Pancreas (tissue), 10 donors: ENCODE data around the gene TACR2. TPM values are rescaled to one million over a fixed set of nuclear protein-coding genes. Genes with fewer than 3 reads are reported as not detected.

Experiments used
- ATAC-seq, 4 donors: fragments of 200-7000 bp; cut with Tn5 transposase; one replicate each; pipeline versions ENCODE4 v1.8.0 to v1.9.1; 2020; ENCODE audit warnings: mild to moderate bottlenecking in 4 of 4, moderate library complexity in 4 of 4
- DNase-seq, 6 donors: peaks; one replicate each; pipeline ENCODE4 v3.0.0-alpha.2; 2020
- FAIRE-seq: peaks from 2 replicates; lab custom pipeline; 2012; peaks lifted over from hg19 to GRCh38; lab: Jason Lieb, UNC
- H3K27ac ChIP-seq, 4 donors: fragments of 200-600 bp; sonication (generic); 1 replicate in 3 of 4; 2 replicates in 1 of 4; pipeline versions ENCODE4 v1.5.0 to v1.8.0; 2020
- H3K27me3 ChIP-seq, 4 donors: fragments of 200-600 bp; one replicate each; pipeline ENCODE4 v1.8.0; 2021
- H3K36me3 ChIP-seq, 3 donors: fragments of 200-600 bp; sonication (generic) in 1 of 3; one replicate each; pipeline versions ENCODE4 v1.5.0 to v1.8.0; 2020 to 2021
- H3K4me1 ChIP-seq, 3 donors: fragments of 200-600 bp; one replicate each; pipeline ENCODE4 v1.8.0; 2021
- H3K4me3 ChIP-seq, 4 donors: fragments of 200-600 bp; sonication (generic) in 2 of 4; one replicate each; pipeline versions ENCODE4 v1.5.0 to v1.8.0; 2020 to 2021
- H3K9me3 ChIP-seq, 4 donors: fragments of 200-600 bp; one replicate each; pipeline ENCODE4 v1.8.0; 2021
- CTCF ChIP-seq, 4 donors: fragments of 200-600 bp; sonication (generic) in 3 of 4; IDR thresholded peaks; one replicate each; pipeline versions ENCODE4 v1.5.0 to v1.8.0; 2021; ENCODE audit warnings: antibody characterized with exemption in 4 of 4
- WGBS, 2 donors: extraction: QIAGEN DNeasy Blood & Tissue Kit; methylation state at CpG; one replicate each; pipeline ENCODE4 v1.1.7; 2013; 5-methylcytosine and 5-hydroxymethylcytosine counted together
- intact Hi-C, 3 donors: fragments of 100-400 bp; cut with DNase I; formaldehyde crosslinking; loops; one replicate each; pipeline versions ENCODE4 v1.11.1 to v1.14.2; 2022
- polyA plus RNA-seq, 2 donors: library from polyadenylated mRNA; stranded (reverse); fragments of 200-250 nt; gene quantifications; one replicate each; pipeline ENCODE4 v1.2.3, GENCODE V29; 2013
- total RNA-seq, 6 donors: library from RNA; stranded (reverse); fragmentation: NEBNext Ultra II Directional in 4 of 6; extraction: Animal tissue kit (Norgen Biotek cat#: 25700) in 4 of 6; gene quantifications; one replicate each; pipeline versions ENCODE4 v1.2.1 to v1.2.4, GENCODE V29; 2021 to 2023
- donor health status: healthy with polysubstance abuse.
- donor health status: DM: no; HTN: no; CAD: no; lungs with moderate emphysema.
- donor health status: DM: no; HTN: no; CAD: no.
- donor health status: control.
- donor health status: control.
- donor health status: Bipolar disorder and iron deficiency.
- donor health status: DM: yes; HTN: yes; CAD: no.
- donor health status: DM: no; HTN: no; CAD: no.
- donor health status: DM: no; HTN: no; CAD: no.
- donor health status: DM: yes; HTN: yes; CAD: no.

TACR2 gene
- total and polyA plus RNA-seq, 8 donors = 0.12 to 0.28 (median 0.15) TPM; not detected in 2

GRCh38 chr10:69372126-69372980 is 44.4 kb downstream of the TACR2 start:
- FAIRE-seq = no peak

GRCh38 chr10:69367469-69367868 is 49.2 kb downstream of the TACR2 start:
- H3K4me3 ChIP-seq = no peak overlapping the region
- no peak for TF ChIP-seq CTCF (IDR thresholded peaks at IDR 0.05)
- H3K4me1 ChIP-seq = peaks cover 0 to 4% (median 0%) of the 10 kb centered on the region in 3 donors
- 86 to 88% methylated on average over 4 of the region's 4 CpGs for WGBS, 2 donors
- no peak for FAIRE-seq
- no peaks in the 10 kb centered on the region for H3K27me3 ChIP-seq
- ATAC-seq = no peak
- H3K36me3 ChIP-seq = no peaks in the 10 kb centered on the region
- intact Hi-C loops = no loop called here
- no peak overlapping the region for H3K27ac ChIP-seq
- no peaks in the 10 kb centered on the region for H3K9me3 ChIP-seq
- DNase-seq = no peak

More at GRCh38 chr10:69372126-69372980, 44.4 kb downstream of the TACR2 start:
- no peak for TF ChIP-seq CTCF (IDR thresholded peaks at IDR 0.05)
- H3K9me3 ChIP-seq = no peaks in the 10 kb centered on the region
- intact Hi-C loops = no loop called here
- H3K27me3 ChIP-seq = no peaks in the 10 kb centered on the region
- no peak overlapping the region for H3K27ac ChIP-seq
- peaks cover 0 to 7% (median 0%) of the 10 kb centered on the region in 3 donors for H3K4me1 ChIP-seq
- 78 to 81% methylated on average over 9 of the region's 9 CpGs for WGBS, 2 donors
- ATAC-seq (no peak), DNase-seq (no peak)
- H3K4me3 ChIP-seq = no peak overlapping the region
- no peaks in the 10 kb centered on the region for H3K36me3 ChIP-seq

GRCh38 chr10:69366738-69367137 is 50.0 kb downstream of the TACR2 start:
- WGBS, 2 donors = 95 to 98% methylated on average over 5 of the region's 5 CpGs
- no peak for FAIRE-seq
- Histone ChIP-seq H3K27me3 (no peaks in the 10 kb centered on the region), H3K4me3 (no peak overlapping the region), H3K9me3 (no peaks in the 10 kb centered on the region), H3K4me1 (peaks cover 2 to 11% (median 5%) of the 10 kb centered on the region in 3 donors), H3K36me3 (no peaks in the 10 kb centered on the region), H3K27ac (no peak overlapping the region)
- intact Hi-C loops = no loop called here
- DNase-seq = no peak
- ATAC-seq = no peak
- TF ChIP-seq CTCF (IDR thresholded peaks at IDR 0.05) = no peak

- H3K9me3 ChIP-seq = no peaks in the 10 kb centered on the region
- no peaks in the 10 kb centered on the region for H3K36me3 ChIP-seq
- 89 to 90% methylated on average over 9 of the region's 9 CpGs for WGBS, 2 donors
- no peak overlapping the region for H3K27ac ChIP-seq
- FAIRE-seq = no peak
- no peak overlapping the region for H3K4me3 ChIP-seq
- ATAC-seq = no peak
- no peak for TF ChIP-seq CTCF (IDR thresholded peaks at IDR 0.05)
- peaks cover 14 to 22% (median 21%) of the 10 kb centered on the region in 3 donors for H3K4me1 ChIP-seq
- intact Hi-C loops = no loop called here
- no peaks in the 10 kb centered on the region for H3K27me3 ChIP-seq
- DNase-seq = no peak
Measured at GRCh38 chr10:69364232-69364940, 52.3 kb downstream of the TACR2 start.
